K562 (cell line): ENCODE data around the gene RBM25. TPM values are rescaled to one million over a fixed set of nuclear protein-coding genes. Genes with fewer than 3 reads are reported as not detected.

ENCODE experiments used
- ATAC-seq: fragments of 200-7000 bp; cut with Tn5 transposase; 3 replicates; pipeline ENCODE4 v1.9.1; 2020; ENCODE audit warnings: moderate library complexity
- BruUV-seq: library from RNA; stranded (reverse); fragments of 400-500 nt; replicated peaks from 2 replicates; lab custom pipeline; 2021; lab: Mats Ljungman, UMichigan
- CTCF ChIA-PET: fragments of 300-600 bp; formaldehyde crosslinking; extraction: SDS; loops from one replicate; lab custom pipeline; 2021; ENCODE audit warnings: low intra/inter-chr PET ratio; lab: Yijun Ruan, JAX
- POLR2A ChIA-PET: fragments of 300-600, 350-650 bp; sonication (Branson Sonifier 250); formaldehyde crosslinking; extraction: SDS; loops from one replicate; lab custom pipeline; 2021; ENCODE audit warnings: antibody characterized with exemption, inconsistent platforms; lab: Yijun Ruan, JAX
- DNase-seq, 4 experiments: peaks; one replicate each; pipeline versions ENCODE4 v3.0.0 to v3.0.0-alpha.2; 2011 to 2018; ENCODE audit warnings: low spot score in 3 of 4, mixed read lengths in 3 of 4; ENCODE audit errors: extremely low read depth in 1 of 4
- FAIRE-seq: peaks from 2 replicates; lab custom pipeline; 2011; peaks lifted over from hg19 to GRCh38; lab: Jason Lieb, UNC
- H2AFZ ChIP-seq: 2 replicates; pipeline ENCODE4 v1.6.0; 2011; ENCODE audit warnings: low read depth, low read length, control low read depth, inconsistent platforms
- H3K27ac ChIP-seq: fragments of 200-600 bp; 3 replicates; pipeline ENCODE4 v1.8.0; 2011; ENCODE audit warnings: low read depth, mild to moderate bottlenecking, control low read depth, inconsistent platforms, low read length, moderate library complexity, mixed read lengths; ENCODE audit errors: extremely low read depth
- H3K27me3 ChIP-seq, 2 experiments: fragments of 300-600 bp in 1 of 2; 2 replicates in 1 of 2; 3 replicates in 1 of 2; pipeline versions ENCODE4 v1.6.0 to v1.8.0; 2011; ENCODE audit warnings: inconsistent platforms in 2 of 2, low read length in 2 of 2, mild to moderate bottlenecking in 1 of 2, mixed read lengths in 1 of 2, moderate library complexity in 1 of 2; ENCODE audit not compliant: control insufficient read depth in 2 of 2, insufficient read depth in 2 of 2
- H3K36me3 ChIP-seq: fragments of 300-600 bp; 3 replicates; pipeline ENCODE4 v1.8.0; 2011; ENCODE audit warnings: mild to moderate bottlenecking, low read length, inconsistent platforms; ENCODE audit not compliant: control insufficient read depth, insufficient read depth
- H3K4me1 ChIP-seq, 2 experiments: fragments of 200-600 bp in 1 of 2; replicated peaks in 1 of 2; 2 replicates in 1 of 2; 3 replicates in 1 of 2; pipeline versions ENCODE4 v1.5.1 to v1.8.0; 2011; ENCODE audit warnings: inconsistent platforms in 2 of 2, low read length in 2 of 2, mild to moderate bottlenecking in 1 of 2, mixed read lengths in 1 of 2, moderate library complexity in 1 of 2; ENCODE audit not compliant: control insufficient read depth in 2 of 2, insufficient read depth in 2 of 2
- H3K4me2 ChIP-seq: 2 replicates; pipeline ENCODE4 v1.6.1; 2011; ENCODE audit warnings: low read length, control low read depth, inconsistent platforms, mixed read lengths; ENCODE audit not compliant: insufficient read depth
- H3K4me3 ChIP-seq: fragments of 200-600 bp; sonication (generic), shearing (Covaris generic); 2 replicates; pipeline ENCODE4 v1.5.1; 2016; ENCODE audit warnings: control low read depth, inconsistent platforms
- H3K79me2 ChIP-seq: fragments of 200-600 bp; 3 replicates; pipeline ENCODE4 v1.8.0; 2011; ENCODE audit warnings: low read length, inconsistent platforms; ENCODE audit not compliant: control insufficient read depth, insufficient read depth
- H3K9ac ChIP-seq, 2 experiments: 2 replicates each; pipeline versions ENCODE4 v1.6.0 to v1.6.1; 2011; ENCODE audit warnings: low read depth in 2 of 2, low read length in 2 of 2, control low read depth in 1 of 2, inconsistent platforms in 1 of 2, mild to moderate bottlenecking in 1 of 2, mixed read lengths in 1 of 2; ENCODE audit not compliant: insufficient read depth in 1 of 2
- H3K9me1 ChIP-seq: one replicate; pipeline ENCODE4 v1.6.0; 2011; ENCODE audit warnings: inconsistent platforms, mild to moderate bottlenecking, low read length, moderate library complexity; ENCODE audit not compliant: control insufficient read depth, insufficient read depth
- H3K9me3 ChIP-seq: replicated peaks from 2 replicates; pipeline ENCODE4 v1.5.1; 2011; ENCODE audit warnings: low read depth, low read length, inconsistent platforms; ENCODE audit not compliant: control insufficient read depth, insufficient read depth
- H4K20me1 ChIP-seq: replicated peaks from 2 replicates; pipeline ENCODE4 v1.6.1; 2011; ENCODE audit warnings: low read length, inconsistent platforms, mixed read lengths; ENCODE audit not compliant: control insufficient read depth, insufficient read depth
- ELF4 ChIP-seq: fragments of 450-650 bp; formaldehyde crosslinking; IDR thresholded peaks from 2 replicates; pipeline ENCODE4 v1.4.0; 2022; ENCODE audit warnings: missing genetic modification characterization
- GATAD2B ChIP-seq: fragments of 450-650 bp; IDR thresholded peaks from 2 replicates; pipeline ENCODE4 v1.6.1; 2017; ENCODE audit warnings: mild to moderate bottlenecking, borderline replicate concordance
- HBP1 ChIP-seq: fragments of 450-650 bp; formaldehyde crosslinking; IDR thresholded peaks from 2 replicates; pipeline ENCODE4 v1.4.0; 2022; ENCODE audit warnings: missing genetic modification characterization
- HES1 ChIP-seq: fragments of 450-650 bp; IDR thresholded peaks from 2 replicates; pipeline ENCODE4 v1.6.1; 2016; ENCODE audit warnings: low read depth, mild to moderate bottlenecking, moderate library complexity
- HOMEZ ChIP-seq: fragments of 250-450 bp; sonication (Bioruptor Pico); IDR thresholded peaks from 2 replicates; pipeline ENCODE4 v1.4.0; 2020; ENCODE audit warnings: mild to moderate bottlenecking, moderate library complexity
- MBD2 ChIP-seq: sonication (generic); IDR thresholded peaks from 2 replicates; pipeline ENCODE4 v1.6.1; 2016; ENCODE audit warnings: low read depth, borderline replicate concordance
- NRF1 ChIP-seq, 2 experiments: fragments of 450-650 bp; IDR thresholded peaks in 1 of 2; conservative IDR thresholded peaks in 1 of 2; 2 replicates each; pipeline ENCODE4 v1.6.1; 2014; ENCODE audit warnings: mild to moderate bottlenecking in 2 of 2
- NUFIP1 ChIP-seq: fragments of 450-650 bp; IDR thresholded peaks from 2 replicates; pipeline ENCODE4 v1.6.1; 2018; ENCODE audit not compliant: partially characterized antibody
- PHB ChIP-seq: fragments of 250-450 bp; sonication (Bioruptor Pico); IDR thresholded peaks from 2 replicates; pipeline ENCODE4 v1.5.0; 2021
- SPI1 ChIP-seq: IDR thresholded peaks from 2 replicates; pipeline ENCODE4 v1.6.1; 2011; ENCODE audit warnings: low read depth, low read length, control low read depth, borderline replicate concordance
- TBL1XR1 ChIP-seq, 2 experiments: IDR thresholded peaks; 2 replicates each; pipeline ENCODE4 v1.6.1; 2012; ENCODE audit warnings: improper control_type of control experiment in 2 of 2, low read length in 2 of 2, mild to moderate bottlenecking in 1 of 2
- U2AF2 ChIP-seq: fragments of 200-400 bp; formaldehyde crosslinking; optimal IDR thresholded peaks from 2 replicates; pipeline ENCODE3; 2017; ENCODE audit warnings: low read depth, mild to moderate bottlenecking, low read length
- WGBS: fragments of 100-300 bp; shearing (Covaris generic); methylation state at CpG from one replicate; pipeline ENCODE4 v1.1.6; 2016; ENCODE audit warnings: low coverage, mixed read lengths; ENCODE audit not compliant: insufficient coverage; ENCODE audit errors: missing lambda C conversion rate; 5-methylcytosine and 5-hydroxymethylcytosine counted together
- in situ Hi-C: fragments of 300-500 bp; cut with MboI; formaldehyde crosslinking; loops from 4 replicates; pipeline ENCODE4 v1.15.0; 2018; ENCODE audit warnings: inconsistent platforms, mixed read lengths
- intact Hi-C: fragments of 100-400 bp; cut with micrococcal nuclease; formaldehyde crosslinking; loops from 2 replicates; pipeline ENCODE4 v1.14.2; 2022
- polyA plus RNA-seq, 8 experiments: library from polyadenylated mRNA; depleted of rRNA in 4 of 8; stranded (reverse) in 5 of 8; unstranded in 3 of 8; fragments of >200 nt; fragmentation: Nextera tagmentation in 2 of 8; fragmentation: Illumina TruSeq in 1 of 8; extraction: Ambion mirVana in 2 of 8; extraction: Trizol in 1 of 8; gene quantifications; 2 replicates each; pipeline versions ENCODE4 v1.2.1 to v1.2.3, GENCODE V29; 2011 to 2014; ENCODE audit warnings: inconsistent platforms in 1 of 8, missing spikeins in 1 of 8
- total RNA-seq, 7 experiments: library from RNA; depleted of rRNA in 6 of 7; stranded (reverse); fragments of >200 nt in 6 of 7; fragmentation: Illumina TruSeq in 2 of 7; extraction: Trizol in 2 of 7; gene quantifications; 2 replicates each; pipeline versions ENCODE4 v1.2.1 to v1.2.3, GENCODE V29; 2011 to 2021; ENCODE audit warnings: low replicate concordance in 1 of 7

RBM25 gene
- total and polyA plus RNA-seq, 9 of the 15 experiments (the other 6 are each of a cell fraction or from before 2014, with no cell fraction given), result 28.6 to 80.1 (median 48.1) TPM

- intact Hi-C loops, result no loop called here
- peaks cover 8% of the 10 kb centered on the region; the same call in 1 of the 3 replicates for H3K79me2 ChIP-seq
- ATAC-seq (no peak), DNase-seq (no peak), FAIRE-seq (no peak)
- in situ Hi-C loops, result no loop called here
- 98% methylated on average over 11 of the region's 11 CpGs for WGBS
- ChIA-PET CTCF (no interaction called here), POLR2A (no interaction called here)
- BruUV-seq, result no TSS peak
- no peak overlapping the region for H3K4me2 ChIP-seq
- no peak overlapping the region for H2AFZ ChIP-seq
- H3K36me3 ChIP-seq, result peaks cover 78% of the 10 kb centered on the region
- H3K9me1 ChIP-seq, result no peaks in the 10 kb centered on the region
- no peaks in the 10 kb centered on the region for H3K9me3 ChIP-seq
- no peak overlapping the region for H3K27ac ChIP-seq
- TF ChIP-seq NRF1 (conservative IDR thresholded peaks at IDR 0.05 in 1 of 2, IDR thresholded peaks at IDR 0.05 in 1 of 2) (no peak), U2AF2 (no peak), GATAD2B (no peak), SPI1 (no peak), NUFIP1 (no peak), HOMEZ (no peak), PHB (no peak), ELF4 (CRISPR knock-in tag) (no peak), TBL1XR1 (IDR thresholded peaks at IDR 0.05; ENCODE audit: low read length in 2 of 2) (no peak), HES1 (no peak), MBD2 (no peak), HBP1 (CRISPR knock-in tag) (no peak)
- H3K27me3 ChIP-seq, result no peaks in the 10 kb centered on the region
- H4K20me1 ChIP-seq, result no peaks in the 10 kb centered on the region
- no peak overlapping the region for H3K4me3 ChIP-seq
- no peak overlapping the region for H3K9ac ChIP-seq
- no peaks in the 10 kb centered on the region for H3K4me1 ChIP-seq
Observed at GRCh38 chr14:73097421-73097820, 39.1 kb downstream of the RBM25 start.
